Adrenal gland (tissue), 12 donors: ENCODE data around the gene KCNMA1. TPM values are rescaled to one million over a fixed set of nuclear protein-coding genes. Genes with fewer than 3 reads are reported as not detected.

ENCODE experiments used
- DNase-seq, 7 donors: peaks; one replicate each; pipeline ENCODE4 v3.0.0-alpha.2; 2019 to 2020
- H3K27ac ChIP-seq, 5 donors: fragments of 200-600 bp; sonication (generic) in 4 of 5; 1 replicate in 3 of 5; 2 replicates in 2 of 5; pipeline versions ENCODE4 v1.5.1 to v1.8.0; 2016 to 2020; ENCODE audit warnings: mild to moderate bottlenecking in 1 of 5
- H3K27me3 ChIP-seq: fragments of 200-600 bp; 2 replicates; pipeline ENCODE4 v1.8.0; 2021
- H3K36me3 ChIP-seq, 2 donors: fragments of 200-600 bp; replicated peaks in 1 of 2; 1 replicate in 1 of 2; 2 replicates in 1 of 2; pipeline versions ENCODE4 v1.5.1 to v1.8.0; 2018 to 2022
- H3K4me1 ChIP-seq, 2 donors: fragments of 200-600 bp; replicated peaks in 1 of 2; 1 replicate in 1 of 2; 2 replicates in 1 of 2; pipeline versions ENCODE4 v1.5.1 to v1.8.0; 2018 to 2021
- H3K4me3 ChIP-seq, 4 donors: fragments of 200-600 bp; sonication (generic) in 3 of 4; one replicate each; pipeline ENCODE4 v1.5.1; 2016 to 2018
- H3K9me3 ChIP-seq, 3 donors: fragments of 200-600 bp; sonication (generic) in 1 of 3; replicated peaks in 1 of 3; 1 replicate in 2 of 3; 2 replicates in 1 of 3; pipeline versions ENCODE4 v1.5.1 to v1.8.0; 2016 to 2021
- CTCF ChIP-seq, 6 experiments: fragments of 450-650 bp in 4 of 6; fragments of 200-600 bp in 2 of 6; sonication (generic) in 1 of 6; IDR thresholded peaks; 1 replicate in 5 of 6; 2 replicates in 1 of 6; pipeline versions ENCODE4 v1.5.1 to v1.8.0; 2016 to 2021; ENCODE audit warnings: antibody characterized with exemption in 6 of 6, mild to moderate bottlenecking in 2 of 6, moderate library complexity in 1 of 6
- POLR2A ChIP-seq, 2 donors: fragments of 450-650 bp; IDR thresholded peaks; one replicate each; pipeline ENCODE4 v1.6.1; 2017; ENCODE audit warnings: antibody characterized with exemption in 2 of 2, mild to moderate bottlenecking in 2 of 2, moderate library complexity in 1 of 2
- WGBS, 4 donors: extraction: QIAGEN DNeasy Blood & Tissue Kit in 2 of 4; methylation state at CpG; one replicate each; pipeline versions ENCODE4 v1.1.5 to v1.1.7; 2013 to 2017; 5-methylcytosine and 5-hydroxymethylcytosine counted together
- intact Hi-C, 2 donors: fragments of 100-400 bp; cut with DNase I; formaldehyde crosslinking; loops; one replicate each; pipeline versions ENCODE4 v1.14.1 to v1.15.0; 2022 to 2023
- polyA plus RNA-seq, 3 donors: library from polyadenylated mRNA; stranded (reverse); fragments of 200-250 nt in 2 of 3; fragments of 350-450 nt in 1 of 3; fragmentation: Illumina TruSeq in 1 of 3; extraction: RNeasy Lipid Tissue Mini Kit (QIAGEN cat#74804) in 1 of 3; gene quantifications; one replicate each; pipeline ENCODE4 v1.2.3, GENCODE V29; 2013 to 2014
- total RNA-seq, 9 donors: library from RNA; depleted of rRNA in 4 of 9; stranded (reverse); fragments of >200 nt in 4 of 9; fragments of 120-200 nt in 1 of 9; fragmentation: NEBNext Ultra II Directional in 1 of 9; extraction: Animal tissue kit (Norgen Biotek cat#: 25700) in 1 of 9; gene quantifications; one replicate each; pipeline versions ENCODE4 v1.1.0 to v1.2.4, GENCODE V29; 2013 to 2023
- donor health status: healthy with polysubstance abuse.
- donor health status: Bipolar disorder and iron deficiency.
- donor health status: DM: yes; HTN: yes; CAD: no.
- donor health status: DM: no; HTN: no; CAD: no.
- donor health status: DM: no; HTN: no; CAD: no.
- donor health status: DM: yes; HTN: yes; CAD: no.

The KCNMA1 gene
- total and polyA plus RNA-seq, 12 donors = 6.4 to 37.7 (median 13.4) TPM

- peaks cover 0 to 35% of the 10 kb centered on the region in 2 donors for H3K4me1 ChIP-seq
- WGBS, 4 donors = 29 to 44% (median 33%) methylated on average over 2 of the region's 2 CpGs
- no peaks in the 10 kb centered on the region for H3K27me3 ChIP-seq
- intact Hi-C loops = loop anchor here in 1 of 2 donors (10.0 kb wide), 1 partner anchor 400 kb away; no protein-coding TSS in a partner anchor
- TF ChIP-seq POLR2A (IDR thresholded peaks at IDR 0.05) = no peak
- no peak for TF ChIP-seq CTCF (IDR thresholded peaks at IDR 0.05)
- no peak for DNase-seq
- H3K27ac ChIP-seq = no peak overlapping the region
- no peaks in the 10 kb centered on the region for H3K9me3 ChIP-seq
- H3K4me3 ChIP-seq = no peak overlapping the region
- no peaks in the 10 kb centered on the region for H3K36me3 ChIP-seq
Measured at GRCh38 chr10:77244746-77245145, 392.9 kb downstream of the KCNMA1 start.

- Histone ChIP-seq H3K4me3 (no peak overlapping the region), H3K36me3 (no peaks in the 10 kb centered on the region), H3K27ac (no peak overlapping the region), H3K4me1 (peaks cover 0 to 35% of the 10 kb centered on the region in 2 donors), H3K9me3 (no peaks in the 10 kb centered on the region), H3K27me3 (no peaks in the 10 kb centered on the region)
- 78 to 93% (median 85%) methylated on average over 2 of the region's 2 CpGs for WGBS, 4 donors
- DNase-seq = no peak
- TF ChIP-seq CTCF (IDR thresholded peaks at IDR 0.05) (no peak), POLR2A (IDR thresholded peaks at IDR 0.05) (no peak)
- intact Hi-C loops = loop anchor here in 1 of 2 donors (10.0 kb wide), 1 partner anchor 401 kb away; no protein-coding TSS in a partner anchor
Measured at GRCh38 chr10:77244286-77244685, 393.3 kb downstream of the KCNMA1 start.

DNA sequence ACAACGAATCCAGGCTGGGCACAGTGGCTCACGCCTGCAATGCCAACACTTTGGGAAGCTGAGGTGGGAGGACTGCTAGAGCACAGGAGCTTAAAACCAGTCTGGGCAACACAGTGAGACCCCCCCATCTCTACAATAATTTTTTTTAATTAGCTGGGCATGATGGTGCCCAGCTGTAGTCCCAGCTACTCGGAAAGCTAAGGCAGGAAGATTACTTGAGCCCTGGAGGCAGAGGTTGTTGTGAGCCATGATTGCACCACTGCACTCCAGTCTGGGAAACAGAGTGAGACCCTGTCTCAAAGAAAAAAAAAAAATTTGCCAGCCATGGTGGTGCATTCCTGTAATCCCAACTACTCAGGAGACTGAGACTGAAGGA is 396.3 kb downstream of the KCNMA1 start:
- Histone ChIP-seq H3K27me3 (no peaks in the 10 kb centered on the region), H3K27ac (no peak overlapping the region), H3K9me3 (no peaks in the 10 kb centered on the region), H3K4me3 (no peak overlapping the region), H3K4me1 (peaks cover 0 to 15% of the 10 kb centered on the region in 2 donors), H3K36me3 (no peaks in the 10 kb centered on the region)
- no peak for DNase-seq
- TF ChIP-seq POLR2A (IDR thresholded peaks at IDR 0.05) = no peak
- TF ChIP-seq CTCF (IDR thresholded peaks at IDR 0.05) = no peak
- WGBS, 4 donors = 56 to 66% (median 62%) methylated on average over 3 of the region's 3 CpGs
- intact Hi-C loops = loop anchor here in 1 of 2 donors (10.0 kb wide), 1 partner anchor 403 kb away; no protein-coding TSS in a partner anchor

DNA sequence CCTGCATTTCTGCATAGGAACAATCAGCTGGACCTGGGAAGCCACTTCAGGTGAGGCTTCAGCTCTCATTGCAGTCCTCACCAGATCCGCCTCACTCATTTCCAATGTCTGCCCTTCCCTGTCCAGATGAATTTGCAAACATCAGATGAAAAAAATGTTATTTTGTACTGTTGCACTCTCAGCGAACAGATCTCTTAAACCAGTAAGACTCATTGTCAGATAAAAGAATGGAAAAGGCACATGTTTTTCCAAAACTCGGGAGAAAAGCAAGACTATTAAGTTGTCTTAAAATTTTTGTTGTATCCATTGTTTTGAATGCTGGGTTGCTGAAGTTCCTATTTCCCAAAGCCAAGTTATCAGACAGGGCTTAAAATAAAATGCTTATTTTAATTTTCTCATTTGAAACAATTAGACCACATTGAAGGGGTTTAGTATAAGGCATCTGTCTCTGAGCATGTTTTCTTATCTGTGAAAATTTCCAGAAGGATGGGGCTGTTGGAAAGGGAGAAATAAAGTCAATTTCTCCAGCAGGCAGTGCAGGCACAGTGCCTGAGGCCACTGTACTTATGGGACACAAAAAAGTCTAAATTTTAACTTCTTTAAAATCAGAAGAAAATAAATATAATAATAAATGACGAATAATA is 396.8 kb downstream of the KCNMA1 start:
- WGBS, 4 donors = 81 to 87% (median 85%) methylated on average over 4 of the region's 4 CpGs
- Histone ChIP-seq H3K36me3 (no peaks in the 10 kb centered on the region), H3K4me3 (no peak overlapping the region), H3K9me3 (no peaks in the 10 kb centered on the region), H3K27ac (no peak overlapping the region), H3K27me3 (no peaks in the 10 kb centered on the region), H3K4me1 (peaks cover 0 to 11% of the 10 kb centered on the region in 2 donors)
- intact Hi-C loops = loop anchor here in 1 of 2 donors (10.0 kb wide), 1 partner anchor 404 kb away; no protein-coding TSS in a partner anchor
- DNase-seq = no peak
- no peak for TF ChIP-seq POLR2A (IDR thresholded peaks at IDR 0.05)
- no peak for TF ChIP-seq CTCF (IDR thresholded peaks at IDR 0.05)
